B cell (primary cell): ENCODE results near the gene KSR1.

Experiments
- EZH2 ChIP-seq: IDR thresholded peaks from 2 replicates; pipeline ENCODE4 v1.6.1; 2012; ENCODE audit warnings: borderline replicate concordance, low read depth, mild to moderate bottlenecking, moderate library complexity, low read length; ENCODE audit not compliant: insufficient read depth, poor library complexity, severe bottlenecking
- TF ChIP-seq, protein P1 (sequence below): fragments of 200-600 bp; IDR thresholded peaks from one replicate; pipeline ENCODE4 v1.8.0; 2022; ENCODE audit warnings: antibody characterized with exemption, mild to moderate bottlenecking

- TF ChIP-seq, protein P1, sequence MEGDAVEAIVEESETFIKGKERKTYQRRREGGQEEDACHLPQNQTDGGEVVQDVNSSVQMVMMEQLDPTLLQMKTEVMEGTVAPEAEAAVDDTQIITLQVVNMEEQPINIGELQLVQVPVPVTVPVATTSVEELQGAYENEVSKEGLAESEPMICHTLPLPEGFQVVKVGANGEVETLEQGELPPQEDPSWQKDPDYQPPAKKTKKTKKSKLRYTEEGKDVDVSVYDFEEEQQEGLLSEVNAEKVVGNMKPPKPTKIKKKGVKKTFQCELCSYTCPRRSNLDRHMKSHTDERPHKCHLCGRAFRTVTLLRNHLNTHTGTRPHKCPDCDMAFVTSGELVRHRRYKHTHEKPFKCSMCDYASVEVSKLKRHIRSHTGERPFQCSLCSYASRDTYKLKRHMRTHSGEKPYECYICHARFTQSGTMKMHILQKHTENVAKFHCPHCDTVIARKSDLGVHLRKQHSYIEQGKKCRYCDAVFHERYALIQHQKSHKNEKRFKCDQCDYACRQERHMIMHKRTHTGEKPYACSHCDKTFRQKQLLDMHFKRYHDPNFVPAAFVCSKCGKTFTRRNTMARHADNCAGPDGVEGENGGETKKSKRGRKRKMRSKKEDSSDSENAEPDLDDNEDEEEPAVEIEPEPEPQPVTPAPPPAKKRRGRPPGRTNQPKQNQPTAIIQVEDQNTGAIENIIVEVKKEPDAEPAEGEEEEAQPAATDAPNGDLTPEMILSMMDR: no peak
- TF ChIP-seq EZH2: no peak
These were observed 177.2 kb downstream of the KSR1 start for GRCh38 chr17:27633312-27634025.
